CD1c-positive myeloid dendritic cell (primary cell): Measurements from ENCODE around the gene ADAMTS10.
"Not testable (repeated sequence)": the region's sequence is repeated elsewhere in the genome, so short reads cannot be mapped to it uniquely, and the experiment has no call there.

Experiments
- DNase-seq: peaks from one replicate; pipeline ENCODE4 v3.0.0-alpha.2; 2016; ENCODE audit errors: extremely low spot score

Gene ADAMTS10

GRCh38 chr19:8626842-8627241 is 16.3 kb upstream of the ADAMTS10 start:
- no peak for DNase-seq

DNA sequence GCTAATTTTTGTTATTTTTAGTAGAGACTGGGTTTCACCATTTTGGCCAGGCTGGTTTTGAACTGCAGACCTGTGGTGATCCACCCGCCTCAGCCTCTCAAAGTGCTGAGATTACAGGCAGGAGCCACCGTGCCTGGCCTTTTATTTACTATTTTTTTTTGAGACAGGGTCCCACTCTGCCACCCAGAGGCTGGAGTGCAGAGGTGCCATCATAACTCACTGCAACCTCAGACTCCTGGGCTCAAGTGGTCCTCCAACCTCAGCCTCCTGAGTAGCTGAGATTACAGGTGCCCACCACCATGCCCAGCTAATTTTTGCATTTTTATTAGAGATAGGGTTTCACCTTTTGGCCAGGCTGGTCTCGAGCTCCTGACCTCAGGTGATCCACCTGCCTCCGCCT is 12.4 kb upstream of the ADAMTS10 start:
- DNase-seq, result not testable (repeated sequence)

GRCh38 chr19:8618751-8619150 is 8.2 kb upstream of the ADAMTS10 start:
- DNase-seq, result no peak

- DNase-seq, result no peak
Observed at GRCh38 chr19:8617984-8618383, 7.5 kb upstream of the ADAMTS10 start.

DNA sequence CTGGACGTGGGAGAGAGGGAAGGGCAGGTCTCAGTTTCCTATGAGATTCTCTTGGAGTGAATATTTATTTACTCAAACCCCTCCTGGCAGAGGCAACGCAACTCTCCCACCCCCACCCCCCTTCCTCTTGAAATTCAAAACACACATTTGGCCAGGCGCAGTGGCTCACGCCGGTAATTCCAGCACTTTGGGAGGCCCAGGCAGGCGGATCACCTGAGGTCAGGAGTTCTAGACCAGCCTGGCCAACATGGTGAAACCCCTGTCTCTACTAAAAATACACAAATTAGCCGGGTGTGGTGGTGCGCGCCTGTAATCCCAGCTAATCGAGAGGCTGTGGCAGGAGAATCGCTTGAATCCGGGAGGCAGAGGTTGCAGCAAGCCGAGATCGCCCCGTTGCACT is 6.8 kb upstream of the ADAMTS10 start:
- not testable (repeated sequence) for DNase-seq

- DNase-seq, result no peak
Observed at GRCh38 chr19:8616861-8617260, 6.3 kb upstream of the ADAMTS10 start.

DNA sequence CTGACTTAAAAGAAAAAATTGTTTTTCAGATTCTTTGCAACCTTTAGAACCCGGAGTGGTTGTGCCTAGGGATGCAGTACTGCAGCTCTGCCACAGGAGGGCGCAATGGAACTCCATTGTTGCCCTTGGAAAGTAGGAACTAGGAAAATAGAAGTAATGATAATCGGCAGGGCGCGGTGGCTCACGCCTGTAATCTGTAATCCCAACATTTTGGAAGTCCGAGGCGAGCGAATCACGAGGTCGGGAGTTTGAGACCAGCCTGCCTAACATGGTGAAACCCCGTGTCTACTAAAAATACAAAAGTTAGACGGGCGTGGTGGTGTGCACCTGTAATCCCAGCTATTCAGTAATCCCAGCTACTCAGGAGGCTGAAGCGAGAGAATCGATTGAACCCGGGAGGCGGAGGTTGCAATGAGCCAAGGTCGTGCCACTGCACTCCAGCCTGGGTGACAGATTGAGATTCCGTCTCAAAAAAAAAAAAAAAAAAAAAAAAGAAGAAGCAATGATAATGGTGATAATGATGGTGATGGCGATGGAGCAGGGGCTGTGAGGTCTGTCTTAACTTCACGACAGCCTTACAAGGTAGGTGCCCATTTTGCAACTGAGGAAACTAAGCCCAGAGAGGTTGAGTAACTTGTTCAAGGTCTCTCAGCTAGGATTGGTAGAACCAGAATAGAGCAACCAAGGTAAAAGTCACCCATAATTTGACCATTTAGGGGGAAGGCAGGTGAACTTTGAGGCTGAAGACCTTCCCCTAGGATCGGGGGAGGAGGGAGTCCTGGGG is 5.5 kb upstream of the ADAMTS10 start:
- peak; percentile 89 for DNase-seq

GRCh38 chr19:8615024-8615423 is 4.5 kb upstream of the ADAMTS10 start:
- DNase-seq, result no peak

- no peak for DNase-seq
Observed at GRCh38 chr19:8614455-8614854, 3.9 kb upstream of the ADAMTS10 start.

DNA sequence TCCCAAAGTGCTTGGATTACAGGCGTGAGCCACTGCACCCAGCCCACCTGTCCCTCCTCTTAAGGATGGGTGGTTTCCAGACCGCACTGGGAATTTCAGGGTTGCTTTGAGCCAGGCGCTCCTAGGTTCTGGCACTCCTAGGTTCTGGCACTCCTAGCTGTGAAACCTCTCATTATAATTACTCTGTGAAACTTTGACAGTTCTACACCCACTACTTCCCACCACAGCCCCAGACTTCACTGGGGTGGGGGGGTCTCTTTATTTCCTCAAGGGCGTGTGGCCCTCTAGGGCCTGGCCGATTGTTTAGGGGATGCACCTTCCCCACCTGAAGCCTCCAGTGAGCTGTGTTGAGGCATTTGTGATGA is 2.3 kb upstream of the ADAMTS10 start:
- DNase-seq, result no peak

DNA sequence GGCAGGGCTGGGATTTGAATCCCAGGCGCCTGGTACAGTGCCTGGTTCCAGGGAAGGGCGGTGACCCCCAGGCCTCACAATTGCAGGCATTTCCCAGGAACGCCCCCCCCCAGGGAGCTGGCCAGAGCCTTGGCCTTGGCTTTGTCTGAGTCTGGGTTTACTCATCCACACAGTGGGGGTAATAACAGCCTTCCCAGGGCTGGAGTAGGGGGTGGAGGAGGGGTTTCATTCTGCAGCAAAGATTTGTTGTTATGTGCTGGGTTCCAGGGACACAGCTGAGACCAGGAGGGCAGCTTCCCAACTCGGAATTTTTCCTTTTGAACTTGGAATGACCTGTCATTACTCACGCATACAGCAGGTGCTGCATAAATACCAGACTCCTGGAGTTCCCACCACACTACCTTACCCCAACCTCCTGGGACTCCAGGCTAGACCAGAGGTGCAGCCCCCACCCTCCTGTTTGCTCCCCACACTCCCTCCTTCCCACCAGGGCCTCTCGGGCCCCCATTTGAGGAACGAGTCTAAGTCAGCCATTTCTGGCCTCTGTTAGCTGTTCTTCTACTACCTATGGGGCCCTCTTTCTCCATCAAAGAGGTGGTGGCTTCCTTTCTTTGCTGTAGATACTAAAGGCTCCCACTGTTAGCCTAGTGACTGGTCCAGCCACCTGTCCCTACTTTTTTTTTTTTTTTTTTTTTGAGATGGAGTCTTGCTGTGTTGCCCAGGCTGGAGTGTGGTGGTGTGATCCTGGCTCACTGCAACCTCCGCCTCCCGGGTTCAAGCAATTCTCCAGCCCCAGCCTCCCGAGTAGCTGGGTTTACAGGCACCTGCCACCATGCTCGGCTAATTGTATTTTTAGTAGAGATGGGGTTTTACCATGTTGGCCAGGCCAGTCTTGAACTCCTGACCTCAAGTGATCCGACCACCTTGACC is 1.6 kb upstream of the ADAMTS10 start:
- no peak for DNase-seq

DNA sequence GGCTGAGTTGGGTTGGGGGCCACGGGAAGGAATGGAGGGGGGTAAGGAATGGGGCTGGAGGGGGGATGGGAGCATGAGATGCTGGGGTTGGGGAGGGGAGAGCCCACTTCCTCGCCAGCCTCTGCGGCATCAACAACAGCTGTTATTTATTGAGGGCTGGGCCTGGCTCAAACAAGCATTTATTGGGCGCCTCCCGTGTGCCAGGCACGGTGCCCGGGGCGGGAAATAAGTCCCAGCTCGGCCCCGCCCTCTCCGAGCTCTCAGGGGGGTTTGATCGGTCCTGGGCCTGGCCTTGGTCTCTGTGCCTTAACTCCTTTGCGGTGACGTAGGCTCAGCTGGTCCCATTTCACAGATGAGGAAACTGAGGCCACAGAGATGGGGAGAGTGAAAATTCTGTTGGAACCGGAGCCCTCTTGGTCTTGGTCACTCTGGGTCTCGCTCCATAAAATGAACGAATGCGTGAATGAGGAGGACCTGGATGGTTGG is 919 bp upstream of the ADAMTS10 start:
- DNase-seq, result no peak

DNA sequence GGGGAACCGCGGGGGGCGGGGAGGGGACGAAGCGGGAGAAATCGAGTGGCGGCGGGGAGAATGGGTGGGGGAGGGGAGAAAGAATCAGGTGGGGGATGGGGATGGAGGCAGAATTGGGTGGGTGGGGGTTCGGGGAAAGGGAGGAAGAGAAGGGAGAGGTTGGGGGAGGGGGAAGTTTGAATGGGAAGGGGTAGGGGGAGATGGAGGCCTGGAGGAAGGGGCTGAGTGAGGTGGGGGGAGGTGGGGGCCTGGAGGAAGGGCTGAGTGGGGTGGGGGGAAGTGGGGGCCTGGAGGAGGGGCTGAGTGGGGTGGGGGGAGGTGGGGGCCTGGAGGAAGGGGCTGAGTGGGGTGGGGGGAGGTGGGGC is 403 bp upstream of the ADAMTS10 start:
- DNase-seq, result no peak

DNA sequence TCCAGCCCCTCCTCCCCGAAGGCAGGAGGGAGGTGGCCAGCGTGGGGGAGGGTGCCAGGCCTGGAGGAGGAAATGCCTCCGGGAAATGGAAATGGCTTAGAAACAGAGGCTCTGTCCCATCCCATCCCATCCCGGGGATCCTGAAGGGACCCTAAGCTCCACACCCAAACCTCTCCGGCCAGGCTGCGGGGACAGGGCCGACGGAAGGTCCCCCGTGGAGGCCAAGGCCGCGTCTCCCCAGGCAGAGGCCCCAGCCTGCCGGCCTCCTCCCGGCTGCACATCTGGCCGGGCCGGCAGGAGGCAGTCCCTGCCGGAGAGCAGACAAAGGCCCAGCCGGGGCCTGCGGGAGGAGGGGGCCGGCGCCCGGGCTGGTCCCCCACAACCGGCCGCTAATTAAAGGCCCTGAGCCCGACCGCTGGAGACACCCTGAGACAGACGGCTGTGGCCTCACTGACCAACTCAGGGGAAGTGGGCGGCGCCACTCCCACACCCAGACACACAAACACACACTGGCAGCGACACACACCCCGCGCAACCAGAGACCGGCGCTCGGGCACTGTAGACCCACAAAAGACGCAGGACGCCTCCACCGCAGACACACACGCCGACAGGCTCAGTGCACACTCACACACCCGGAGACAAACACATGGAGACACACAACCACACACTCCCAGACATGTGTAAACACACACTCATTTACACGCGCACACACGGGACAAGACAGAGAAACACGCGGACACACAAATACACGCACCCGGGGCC is 1.1 kb downstream of the ADAMTS10 start:
- DNase-seq, result peak; percentile 47

- DNase-seq, result no peak
Observed at GRCh38 chr19:8608941-8609278, 1.6 kb downstream of the ADAMTS10 start.

- DNase-seq, result no peak
Observed at GRCh38 chr19:8607386-8607785, 3.1 kb downstream of the ADAMTS10 start.

DNA sequence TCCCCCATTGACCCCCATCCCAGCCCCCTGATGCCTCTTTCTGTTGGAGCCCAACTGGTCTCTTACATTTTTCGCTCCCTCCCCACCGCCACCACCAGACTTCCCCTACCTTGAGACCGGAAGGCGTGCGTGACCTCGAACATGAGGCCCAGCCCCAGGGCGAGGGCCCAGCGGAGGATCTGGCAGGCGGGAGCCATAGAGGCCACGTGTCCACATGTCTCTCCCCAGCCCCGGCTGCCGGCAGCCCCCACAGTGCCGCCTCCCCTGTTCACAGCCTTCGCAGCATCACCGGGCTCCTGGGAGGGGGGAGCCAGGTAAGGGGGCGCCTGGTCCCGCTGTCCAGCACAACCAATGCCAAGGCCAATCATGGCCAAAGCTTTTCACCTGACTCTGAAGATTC is 5.0 kb downstream of the ADAMTS10 start:
- no peak for DNase-seq

GRCh38 chr19:8601796-8602195 is 8.7 kb downstream of the ADAMTS10 start:
- no peak for DNase-seq

GRCh38 chr19:8600816-8601215 is 9.7 kb downstream of the ADAMTS10 start:
- no peak for DNase-seq

DNA sequence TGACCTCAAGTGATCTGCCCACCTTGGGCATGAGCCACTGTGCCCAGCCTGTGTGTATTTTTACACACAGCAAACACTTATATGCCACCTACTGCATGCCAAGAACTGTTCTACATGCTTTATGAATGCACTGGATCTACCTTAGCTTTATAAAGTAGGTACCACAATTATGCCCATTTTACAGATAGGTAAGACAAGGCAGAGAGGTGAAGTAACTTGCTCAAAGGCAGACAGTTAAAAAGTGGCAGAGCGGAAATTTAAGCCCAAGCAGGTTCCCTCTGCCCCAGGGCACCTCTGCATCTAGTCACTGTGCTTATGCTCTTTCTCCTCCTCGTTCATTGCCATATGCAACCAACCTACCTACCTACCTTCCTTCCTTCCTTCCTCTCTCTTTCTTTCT is 10.5 kb downstream of the ADAMTS10 start:
- DNase-seq, result no peak

- DNase-seq, result no peak
Observed at GRCh38 chr19:8596168-8596567, 14.3 kb downstream of the ADAMTS10 start.

GRCh38 chr19:8595651-8596050 is 14.9 kb downstream of the ADAMTS10 start:
- DNase-seq, result no peak
